Osteocyte (in vitro differentiated cells): Measurements from ENCODE around the gene AGRN. TPM values are rescaled to one million over a fixed set of nuclear protein-coding genes. Genes with fewer than 3 reads are reported as not detected.

Experiments
- DNase-seq: peaks from one replicate; pipeline ENCODE4 v3.0.0; 2021; ENCODE audit warnings: mixed read lengths; ENCODE audit not compliant: unreplicated experiment; ENCODE audit errors: extremely low spot score
- H3K27ac Mint-ChIP-seq: one replicate; pipeline ENCODE4 v1.8.0; 2021; ENCODE audit warnings: mild to moderate bottlenecking, mixed read lengths; ENCODE audit not compliant: unreplicated experiment
- H3K27me3 Mint-ChIP-seq: one replicate; pipeline ENCODE4 v1.8.0; 2021; ENCODE audit warnings: mixed read lengths; ENCODE audit not compliant: unreplicated experiment
- H3K36me3 Mint-ChIP-seq: one replicate; pipeline ENCODE4 v1.8.0; 2021; ENCODE audit warnings: mixed read lengths; ENCODE audit not compliant: unreplicated experiment
- H3K4me1 Mint-ChIP-seq: one replicate; pipeline ENCODE4 v1.8.0; 2021; ENCODE audit warnings: mixed read lengths; ENCODE audit not compliant: unreplicated experiment
- H3K4me3 Mint-ChIP-seq: one replicate; pipeline ENCODE4 v1.8.0; 2021; ENCODE audit warnings: mild to moderate bottlenecking, moderate library complexity, mixed read lengths; ENCODE audit not compliant: unreplicated experiment
- H3K9me3 Mint-ChIP-seq: one replicate; pipeline ENCODE4 v1.8.0; 2021; ENCODE audit warnings: mixed read lengths; ENCODE audit not compliant: unreplicated experiment
- total RNA-seq: library from RNA; stranded (reverse); gene quantifications from 2 replicates; pipeline ENCODE4 v1.2.1, GENCODE V29; 2021
- TF ChIP-seq, protein P1 (sequence below): fragments of 200-600 bp; sonication (generic); IDR thresholded peaks from 2 replicates; pipeline ENCODE4 v1.5.0; 2021; ENCODE audit warnings: antibody characterized with exemption, mild to moderate bottlenecking, moderate library complexity

Gene AGRN
- total RNA-seq, 1 donor from 2014 or later = 191 TPM

- H3K36me3 Mint-ChIP-seq = peaks cover 3% of the 10 kb centered on the region
- no peak overlapping the region for H3K4me3 Mint-ChIP-seq
- H3K4me1 Mint-ChIP-seq = no peaks in the 10 kb centered on the region
- TF ChIP-seq, protein P1, sequence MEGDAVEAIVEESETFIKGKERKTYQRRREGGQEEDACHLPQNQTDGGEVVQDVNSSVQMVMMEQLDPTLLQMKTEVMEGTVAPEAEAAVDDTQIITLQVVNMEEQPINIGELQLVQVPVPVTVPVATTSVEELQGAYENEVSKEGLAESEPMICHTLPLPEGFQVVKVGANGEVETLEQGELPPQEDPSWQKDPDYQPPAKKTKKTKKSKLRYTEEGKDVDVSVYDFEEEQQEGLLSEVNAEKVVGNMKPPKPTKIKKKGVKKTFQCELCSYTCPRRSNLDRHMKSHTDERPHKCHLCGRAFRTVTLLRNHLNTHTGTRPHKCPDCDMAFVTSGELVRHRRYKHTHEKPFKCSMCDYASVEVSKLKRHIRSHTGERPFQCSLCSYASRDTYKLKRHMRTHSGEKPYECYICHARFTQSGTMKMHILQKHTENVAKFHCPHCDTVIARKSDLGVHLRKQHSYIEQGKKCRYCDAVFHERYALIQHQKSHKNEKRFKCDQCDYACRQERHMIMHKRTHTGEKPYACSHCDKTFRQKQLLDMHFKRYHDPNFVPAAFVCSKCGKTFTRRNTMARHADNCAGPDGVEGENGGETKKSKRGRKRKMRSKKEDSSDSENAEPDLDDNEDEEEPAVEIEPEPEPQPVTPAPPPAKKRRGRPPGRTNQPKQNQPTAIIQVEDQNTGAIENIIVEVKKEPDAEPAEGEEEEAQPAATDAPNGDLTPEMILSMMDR = no peak
- no peak overlapping the region for H3K27ac Mint-ChIP-seq
- no peaks in the 10 kb centered on the region for H3K27me3 Mint-ChIP-seq
- no peaks in the 10 kb centered on the region for H3K9me3 Mint-ChIP-seq
- peak; percentile 77 for DNase-seq
Observed at GRCh38 chr1:1086911-1087341, 67.0 kb downstream of the AGRN start.

DNA sequence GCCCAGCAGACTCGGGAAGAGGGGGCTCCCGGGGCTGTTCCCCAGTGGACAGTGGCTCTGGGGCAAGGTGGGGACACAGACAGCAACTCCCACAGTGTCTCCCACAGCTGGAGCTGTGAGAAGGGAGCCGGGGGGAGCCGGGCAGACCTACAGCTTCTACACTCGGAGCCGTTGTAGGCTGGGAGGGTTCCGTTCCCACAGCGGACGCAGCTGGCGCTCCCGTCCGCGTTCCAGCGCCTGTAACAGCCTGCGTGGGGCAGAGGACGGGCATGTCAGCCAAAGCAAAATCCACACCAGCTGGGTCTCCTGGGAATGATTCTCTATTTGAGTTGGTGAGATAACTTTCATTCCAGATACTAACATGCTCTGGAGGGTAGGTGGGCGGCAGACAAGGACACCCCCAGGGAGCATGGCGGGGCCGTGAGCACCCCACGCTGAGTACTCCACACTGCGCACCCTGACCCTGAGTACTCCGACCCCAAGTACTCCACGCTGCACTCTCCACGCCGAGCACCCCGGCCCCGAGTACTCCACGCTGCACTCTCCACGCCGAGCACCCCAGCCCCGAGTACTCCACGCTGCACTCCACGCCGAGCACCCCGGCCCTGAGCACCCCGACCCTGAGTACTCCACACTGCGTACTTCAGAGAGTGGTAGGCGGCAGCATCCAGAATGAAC lies 67.6 kb downstream of the AGRN start:
- H3K27me3 Mint-ChIP-seq = no peaks in the 10 kb centered on the region
- peaks cover 3% of the 10 kb centered on the region for H3K36me3 Mint-ChIP-seq
- H3K9me3 Mint-ChIP-seq = no peaks in the 10 kb centered on the region
- no peaks in the 10 kb centered on the region for H3K4me1 Mint-ChIP-seq
- peak; percentile 73 for DNase-seq
- TF ChIP-seq, protein P1 = no peak
- H3K27ac Mint-ChIP-seq = no peak overlapping the region
- no peak overlapping the region for H3K4me3 Mint-ChIP-seq

GRCh38 chr1:1088029-1088800 lies 68.3 kb downstream of the AGRN start:
- Mint-ChIP-seq H3K27ac (no peak overlapping the region), H3K4me3 (no peak overlapping the region), H3K4me1 (no peaks in the 10 kb centered on the region), H3K9me3 (no peaks in the 10 kb centered on the region), H3K27me3 (no peaks in the 10 kb centered on the region), H3K36me3 (peaks cover 3% of the 10 kb centered on the region)
- peak; percentile 75 for DNase-seq
- TF ChIP-seq, protein P1 = no peak

DNA sequence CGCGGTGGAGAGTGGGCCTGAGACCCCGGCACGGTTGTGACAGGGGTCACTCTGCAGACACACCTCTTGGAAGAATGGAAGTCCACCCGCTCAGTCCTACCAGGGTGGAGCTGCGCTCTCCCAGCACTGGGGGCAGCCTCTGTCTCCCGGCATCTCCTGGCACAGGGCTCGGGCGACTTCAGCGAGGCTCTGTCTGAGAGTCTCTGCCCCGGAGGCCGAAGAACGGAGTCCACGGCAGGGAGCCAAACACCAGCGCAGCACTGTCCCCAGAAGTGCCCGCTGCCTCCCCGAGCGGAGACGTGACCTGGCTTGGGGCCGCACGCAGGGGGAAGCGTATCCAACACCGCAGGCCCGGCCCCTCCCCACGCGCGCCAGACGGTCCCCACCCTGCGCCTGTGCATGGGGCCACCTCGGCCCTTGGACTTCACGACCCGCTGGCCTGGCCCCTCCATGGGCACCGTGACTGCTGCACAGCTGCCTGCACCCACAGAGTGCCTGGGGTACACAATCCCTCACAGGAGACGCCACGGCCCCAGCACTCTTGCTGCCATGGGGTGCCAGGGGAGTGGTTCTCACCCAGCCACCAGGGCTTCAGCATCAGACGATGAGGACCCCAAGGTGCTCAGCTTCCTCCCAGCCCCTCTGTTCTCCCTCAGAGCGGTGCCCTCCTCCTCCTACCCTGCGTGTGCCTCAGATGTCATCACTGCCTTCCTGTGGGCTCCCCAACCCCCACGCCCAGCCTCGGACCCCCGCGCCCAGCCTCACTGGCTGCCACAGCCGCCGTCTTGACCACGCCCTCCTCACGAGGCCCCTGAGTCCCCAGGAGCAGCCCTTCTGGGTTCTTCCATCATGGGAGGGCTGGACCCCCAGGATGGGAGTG lies 69.1 kb downstream of the AGRN start:
- DNase-seq = peak; percentile 84
- no peaks in the 10 kb centered on the region for H3K4me1 Mint-ChIP-seq
- no peaks in the 10 kb centered on the region for H3K27me3 Mint-ChIP-seq
- H3K27ac Mint-ChIP-seq = no peak overlapping the region
- TF ChIP-seq, protein P1 = no peak
- H3K4me3 Mint-ChIP-seq = no peak overlapping the region
- no peaks in the 10 kb centered on the region for H3K36me3 Mint-ChIP-seq
- no peaks in the 10 kb centered on the region for H3K9me3 Mint-ChIP-seq
